ENCODE measurements around the gene KDM2B.

- TF ChIP-seq, protein P1, sequence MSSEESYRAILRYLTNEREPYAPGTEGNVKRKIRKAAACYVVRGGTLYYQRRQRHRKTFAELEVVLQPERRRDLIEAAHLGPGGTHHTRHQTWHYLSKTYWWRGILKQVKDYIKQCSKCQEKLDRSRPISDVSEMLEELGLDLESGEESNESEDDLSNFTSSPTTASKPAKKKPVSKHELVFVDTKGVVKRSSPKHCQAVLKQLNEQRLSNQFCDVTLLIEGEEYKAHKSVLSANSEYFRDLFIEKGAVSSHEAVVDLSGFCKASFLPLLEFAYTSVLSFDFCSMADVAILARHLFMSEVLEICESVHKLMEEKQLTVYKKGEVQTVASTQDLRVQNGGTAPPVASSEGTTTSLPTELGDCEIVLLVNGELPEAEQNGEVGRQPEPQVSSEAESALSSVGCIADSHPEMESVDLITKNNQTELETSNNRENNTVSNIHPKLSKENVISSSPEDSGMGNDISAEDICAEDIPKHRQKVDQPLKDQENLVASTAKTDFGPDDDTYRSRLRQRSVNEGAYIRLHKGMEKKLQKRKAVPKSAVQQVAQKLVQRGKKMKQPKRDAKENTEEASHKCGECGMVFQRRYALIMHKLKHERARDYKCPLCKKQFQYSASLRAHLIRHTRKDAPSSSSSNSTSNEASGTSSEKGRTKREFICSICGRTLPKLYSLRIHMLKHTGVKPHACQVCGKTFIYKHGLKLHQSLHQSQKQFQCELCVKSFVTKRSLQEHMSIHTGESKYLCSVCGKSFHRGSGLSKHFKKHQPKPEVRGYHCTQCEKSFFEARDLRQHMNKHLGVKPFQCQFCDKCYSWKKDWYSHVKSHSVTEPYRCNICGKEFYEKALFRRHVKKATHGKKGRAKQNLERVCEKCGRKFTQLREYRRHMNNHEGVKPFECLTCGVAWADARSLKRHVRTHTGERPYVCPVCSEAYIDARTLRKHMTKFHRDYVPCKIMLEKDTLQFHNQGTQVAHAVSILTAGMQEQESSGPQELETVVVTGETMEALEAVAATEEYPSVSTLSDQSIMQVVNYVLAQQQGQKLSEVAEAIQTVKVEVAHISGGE (CRISPR knock-in tag; IDR thresholded peaks at IDR 0.05), result no peak
- TF ChIP-seq TAF1 (IDR thresholded peaks at IDR 0.05; ENCODE audit: borderline replicate concordance, low read depth, low read length) (no peak), FOS (IDR thresholded peaks at IDR 0.05; ENCODE audit: borderline replicate concordance, extremely low read depth, insufficient read length) (no peak), NFYB (IDR thresholded peaks at IDR 0.05; ENCODE audit: insufficient read depth, low read depth, low read length) (no peak), HDGF (IDR thresholded peaks at IDR 0.05) (no peak)
- TF ChIP-seq, protein P2, sequence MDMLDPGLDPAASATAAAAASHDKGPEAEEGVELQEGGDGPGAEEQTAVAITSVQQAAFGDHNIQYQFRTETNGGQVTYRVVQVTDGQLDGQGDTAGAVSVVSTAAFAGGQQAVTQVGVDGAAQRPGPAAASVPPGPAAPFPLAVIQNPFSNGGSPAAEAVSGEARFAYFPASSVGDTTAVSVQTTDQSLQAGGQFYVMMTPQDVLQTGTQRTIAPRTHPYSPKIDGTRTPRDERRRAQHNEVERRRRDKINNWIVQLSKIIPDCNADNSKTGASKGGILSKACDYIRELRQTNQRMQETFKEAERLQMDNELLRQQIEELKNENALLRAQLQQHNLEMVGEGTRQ (IDR thresholded peaks at IDR 0.05; ENCODE audit: borderline replicate concordance, low read depth, low read length), result no peak
Observed at GRCh38 chr12:121579190-121579791, 1.5 kb downstream of the KDM2B start.

Data from GM12878 (cell line).